GM18502 (cell line): ENCODE results near the gene PTH2.
"Not testable (repeated sequence)": the region's sequence is repeated elsewhere in the genome, so short reads cannot be mapped to it uniquely, and the experiment has no call there.

ENCODE experiments used
- ATAC-seq: cut with Tn5 transposase; IDR thresholded peaks from one replicate; pipeline ENCODE4 v1.9.1; 2021; ENCODE audit warnings: mild to moderate bottlenecking; ENCODE audit not compliant: unreplicated experiment, poor library complexity

Gene PTH2

DNA sequence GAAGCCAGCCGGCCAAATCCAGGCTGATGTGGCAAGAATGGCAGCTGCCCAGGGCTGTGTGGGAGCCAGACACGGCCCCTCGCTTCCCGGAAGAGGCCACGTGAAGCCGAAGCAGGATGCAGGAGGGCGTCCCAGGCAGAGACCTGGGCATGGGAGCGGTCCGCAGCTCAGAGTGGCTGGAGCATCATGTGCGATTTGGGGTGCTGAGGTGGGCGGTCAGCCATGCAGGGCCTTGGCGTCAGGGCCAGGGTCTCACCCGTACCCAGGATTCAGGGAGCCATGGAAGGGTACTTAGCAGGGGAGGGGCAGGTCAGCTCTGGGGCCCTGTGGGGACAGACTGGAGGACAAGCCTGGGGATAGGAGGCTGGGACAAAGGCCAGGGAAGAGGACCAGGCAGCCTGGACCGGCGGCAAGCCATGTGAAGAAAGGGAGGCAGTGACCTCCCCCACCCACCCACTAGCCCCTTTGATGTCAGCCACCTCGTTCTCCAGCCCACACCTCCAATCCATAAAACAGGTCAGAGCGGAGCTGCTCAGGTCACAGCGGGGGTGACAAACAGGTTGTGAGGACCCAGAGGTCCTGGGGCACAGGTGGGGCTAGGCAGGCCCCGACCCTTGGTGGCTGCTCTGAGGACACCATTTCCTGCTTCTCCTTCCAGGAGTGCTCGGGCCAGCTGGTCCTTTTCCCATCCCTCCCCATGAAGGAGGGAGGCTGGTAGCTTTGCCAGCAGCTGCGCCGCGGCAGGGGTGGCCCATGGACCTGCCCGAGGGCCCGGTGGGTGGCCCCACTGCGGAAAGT, 32.9 kb downstream of the PTH2 start:
- no peak for ATAC-seq

DNA sequence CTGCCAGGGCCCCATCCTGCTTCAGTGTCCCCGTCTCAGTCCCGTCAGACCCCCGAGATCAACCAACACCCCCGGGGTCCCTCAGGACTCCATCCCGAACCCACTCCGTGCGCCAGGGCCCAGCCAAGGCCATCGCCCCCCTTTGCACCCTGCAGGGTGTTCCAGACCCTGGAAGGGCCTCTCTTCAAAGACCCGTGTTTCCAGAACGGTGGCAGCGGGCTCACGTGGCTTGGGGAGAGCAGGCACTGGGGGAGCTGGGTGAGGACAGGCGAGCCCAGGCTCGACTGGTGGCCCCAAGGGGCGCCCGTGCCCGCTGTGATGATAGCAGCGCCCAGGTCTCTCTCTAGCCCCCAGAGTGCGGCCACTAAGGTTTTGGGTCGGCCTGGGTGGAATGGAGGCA, 33.8 kb downstream of the PTH2 start:
- ATAC-seq, result no peak

DNA sequence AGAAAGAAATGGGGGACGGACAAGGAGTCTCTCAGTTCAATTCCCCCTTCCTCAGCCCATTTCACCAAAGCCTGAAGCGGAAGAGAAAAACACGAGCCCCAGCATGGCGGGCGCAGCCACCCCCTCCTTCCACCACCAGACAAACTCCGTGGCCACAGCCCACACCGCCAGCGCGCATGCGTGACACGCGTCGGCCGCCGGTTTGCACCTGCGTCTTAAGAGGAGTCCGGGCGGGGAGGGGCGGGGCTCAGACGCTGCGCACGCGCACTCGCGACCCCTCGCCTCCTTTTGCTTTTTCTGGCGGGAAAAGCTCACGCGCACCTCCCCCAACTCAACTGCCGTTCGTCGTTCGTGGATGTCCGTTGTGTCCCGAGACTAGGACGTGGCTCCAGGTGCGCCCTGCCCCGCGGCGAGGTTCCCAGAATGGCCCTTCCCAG, 35.3 kb downstream of the PTH2 start, which contains the start of gene KASH5:
KASH5 (plus strand) TSS at position 314 of the 437 bp plus-strand sequence. CDS start 2,635 bp downstream, outside the sequence.
- ATAC-seq, result no peak

DNA sequence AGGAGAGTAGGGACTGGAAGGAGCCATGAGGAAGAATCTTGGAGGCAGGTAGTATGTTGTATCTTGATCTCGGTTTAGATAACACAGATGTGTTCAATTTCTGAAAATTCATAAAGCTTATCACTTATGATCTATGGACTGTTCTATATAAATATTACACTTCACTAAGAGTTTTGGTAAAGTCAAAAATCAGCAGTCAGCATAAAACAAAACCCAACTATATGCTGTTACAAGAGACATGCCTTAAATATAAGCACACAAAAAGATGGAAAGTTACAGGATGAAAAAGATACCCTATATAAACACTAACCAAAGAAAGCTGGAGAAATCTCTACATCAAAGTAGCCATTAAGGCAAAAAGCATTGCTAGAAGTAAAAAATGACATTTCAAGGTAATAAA, 39.6 kb downstream of the PTH2 start:
- no peak for ATAC-seq

- no peak for ATAC-seq
Measured at GRCh38 chr19:49382639-49383038, 40.6 kb downstream of the PTH2 start.

DNA sequence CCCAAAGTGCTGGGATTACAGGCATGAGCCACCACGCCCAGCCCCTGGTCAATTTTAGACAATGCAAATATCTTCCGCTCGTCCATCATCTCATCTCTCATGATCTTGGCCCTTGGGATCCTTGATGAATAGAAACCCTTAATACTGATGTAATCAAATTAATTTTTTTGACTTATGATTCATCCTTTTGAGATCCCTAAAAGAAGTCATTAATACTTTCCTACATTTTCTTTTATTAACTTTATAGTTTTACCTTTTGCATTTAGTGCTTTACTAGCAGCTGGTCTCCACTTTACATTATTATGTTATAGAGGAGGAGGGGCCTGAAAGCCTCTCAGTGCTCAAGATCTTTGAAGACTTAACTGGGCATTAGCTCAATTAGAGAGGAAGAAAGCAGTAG, 42.9 kb downstream of the PTH2 start:
- no peak for ATAC-seq

- no peak for ATAC-seq
Measured at GRCh38 chr19:49378512-49378911, 44.7 kb downstream of the PTH2 start.

- ATAC-seq, result no peak
Measured at GRCh38 chr19:49374665-49375434, 48.4 kb downstream of the PTH2 start.

- not testable (repeated sequence) for ATAC-seq
Measured at GRCh38 chr19:49373174-49373573, 50.1 kb downstream of the PTH2 start.
